ENCODE results near the gene RPL11. TPM values are rescaled to one million over a fixed set of nuclear protein-coding genes. Genes with fewer than 3 reads are reported as not detected.

RPL11 gene
- total RNA-seq, 4 donors from 2014 or later, result 698 to 1,431 (median 989) TPM

DNA sequence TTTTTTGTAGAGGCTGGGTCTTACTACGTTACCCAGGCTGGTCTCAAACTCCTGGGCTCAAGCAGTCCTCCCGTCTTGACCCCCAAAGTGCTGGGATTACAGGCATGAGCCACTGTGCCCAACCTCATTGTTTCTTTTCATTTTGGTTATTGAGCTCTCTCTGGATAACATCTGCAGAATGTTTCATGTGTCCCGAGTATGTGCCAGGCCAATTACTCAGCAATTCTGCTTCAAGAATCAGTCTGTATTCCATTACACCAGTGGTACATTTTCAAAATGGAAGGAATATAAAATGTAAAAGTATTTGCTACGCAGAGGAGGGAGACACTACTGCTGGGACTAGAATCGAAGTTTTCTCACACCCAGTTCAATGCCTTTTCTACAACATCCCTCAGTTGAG lies 50.0 kb downstream of the RPL11 start:
- TF ChIP-seq, protein P1, sequence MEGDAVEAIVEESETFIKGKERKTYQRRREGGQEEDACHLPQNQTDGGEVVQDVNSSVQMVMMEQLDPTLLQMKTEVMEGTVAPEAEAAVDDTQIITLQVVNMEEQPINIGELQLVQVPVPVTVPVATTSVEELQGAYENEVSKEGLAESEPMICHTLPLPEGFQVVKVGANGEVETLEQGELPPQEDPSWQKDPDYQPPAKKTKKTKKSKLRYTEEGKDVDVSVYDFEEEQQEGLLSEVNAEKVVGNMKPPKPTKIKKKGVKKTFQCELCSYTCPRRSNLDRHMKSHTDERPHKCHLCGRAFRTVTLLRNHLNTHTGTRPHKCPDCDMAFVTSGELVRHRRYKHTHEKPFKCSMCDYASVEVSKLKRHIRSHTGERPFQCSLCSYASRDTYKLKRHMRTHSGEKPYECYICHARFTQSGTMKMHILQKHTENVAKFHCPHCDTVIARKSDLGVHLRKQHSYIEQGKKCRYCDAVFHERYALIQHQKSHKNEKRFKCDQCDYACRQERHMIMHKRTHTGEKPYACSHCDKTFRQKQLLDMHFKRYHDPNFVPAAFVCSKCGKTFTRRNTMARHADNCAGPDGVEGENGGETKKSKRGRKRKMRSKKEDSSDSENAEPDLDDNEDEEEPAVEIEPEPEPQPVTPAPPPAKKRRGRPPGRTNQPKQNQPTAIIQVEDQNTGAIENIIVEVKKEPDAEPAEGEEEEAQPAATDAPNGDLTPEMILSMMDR (IDR thresholded peaks at IDR 0.05), result no peak
- no peak for TF ChIP-seq POLR2A (IDR thresholded peaks at IDR 0.05)
- no peak overlapping the region for H3K27ac ChIP-seq
- intact Hi-C loops (cut with DNase I), result no loop called here
- peaks cover 0 to 11% (median 0%) of the 10 kb centered on the region in 3 donors for H3K36me3 ChIP-seq
- H3K9me3 ChIP-seq, result no peaks in the 10 kb centered on the region
- no peak for DNase-seq
- WGBS, 2 donors, result 76 to 80% methylated on average over 5 of the region's 5 CpGs
- H3K4me3 ChIP-seq, result no peak overlapping the region
- H3K27me3 ChIP-seq, result no peaks in the 10 kb centered on the region
- H3K4me1 ChIP-seq, result peaks cover 0 to 34% (median 22%) of the 10 kb centered on the region in 3 donors

DNA sequence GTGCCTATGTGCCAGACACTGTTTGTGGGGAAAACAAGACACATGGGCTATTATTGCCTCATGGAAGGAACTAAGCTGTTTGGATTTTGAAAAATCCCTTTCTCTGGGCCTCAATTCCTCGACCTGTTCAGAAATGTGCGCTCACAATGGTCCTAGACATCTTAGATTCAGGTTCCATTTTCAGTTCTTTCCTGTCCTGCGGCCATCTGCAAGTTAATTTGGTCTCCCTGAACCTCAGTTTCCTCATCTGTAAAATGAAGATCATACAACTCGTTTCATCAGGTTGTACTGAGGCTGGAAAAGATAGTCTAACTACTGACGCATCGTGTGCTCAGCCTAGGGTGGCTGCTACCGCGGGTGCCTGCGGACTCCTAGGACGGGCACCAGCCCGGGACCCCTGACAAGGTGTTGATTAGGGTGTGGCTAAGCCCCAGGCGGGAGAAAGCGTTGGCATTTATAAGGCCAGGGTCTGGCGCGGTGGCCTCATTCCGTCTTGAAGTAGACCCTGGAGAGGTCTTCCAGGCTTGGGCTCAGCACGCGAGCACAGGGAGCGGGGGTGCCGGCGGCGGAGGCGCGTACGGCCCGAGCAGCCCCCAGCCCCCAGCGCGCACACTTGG lies 51.2 kb downstream of the RPL11 start:
- Histone ChIP-seq H3K9me3 (no peaks in the 10 kb centered on the region), H3K27ac (peak overlapping the region; percentile 85 to 97 (median 94)), H3K4me3 (peak overlapping the region; percentile 71 to 100 (median 96)), H3K36me3 (peaks cover 0 to 10% (median 0%) of the 10 kb centered on the region in 3 donors), H3K27me3 (no peaks in the 10 kb centered on the region), H3K4me1 (peaks cover 0 to 46% (median 29%) of the 10 kb centered on the region in 3 donors)
- DNase-seq, result no peak
- TF ChIP-seq, protein P1 (IDR thresholded peaks at IDR 0.05), result no peak
- TF ChIP-seq POLR2A (IDR thresholded peaks at IDR 0.05), result no peak
- intact Hi-C loops (cut with DNase I), result no loop called here
- 17 to 31% methylated on average over 8 to 11 of the region's 28 CpGs for whole genome bisulfite sequencing, 2 donors

DNA sequence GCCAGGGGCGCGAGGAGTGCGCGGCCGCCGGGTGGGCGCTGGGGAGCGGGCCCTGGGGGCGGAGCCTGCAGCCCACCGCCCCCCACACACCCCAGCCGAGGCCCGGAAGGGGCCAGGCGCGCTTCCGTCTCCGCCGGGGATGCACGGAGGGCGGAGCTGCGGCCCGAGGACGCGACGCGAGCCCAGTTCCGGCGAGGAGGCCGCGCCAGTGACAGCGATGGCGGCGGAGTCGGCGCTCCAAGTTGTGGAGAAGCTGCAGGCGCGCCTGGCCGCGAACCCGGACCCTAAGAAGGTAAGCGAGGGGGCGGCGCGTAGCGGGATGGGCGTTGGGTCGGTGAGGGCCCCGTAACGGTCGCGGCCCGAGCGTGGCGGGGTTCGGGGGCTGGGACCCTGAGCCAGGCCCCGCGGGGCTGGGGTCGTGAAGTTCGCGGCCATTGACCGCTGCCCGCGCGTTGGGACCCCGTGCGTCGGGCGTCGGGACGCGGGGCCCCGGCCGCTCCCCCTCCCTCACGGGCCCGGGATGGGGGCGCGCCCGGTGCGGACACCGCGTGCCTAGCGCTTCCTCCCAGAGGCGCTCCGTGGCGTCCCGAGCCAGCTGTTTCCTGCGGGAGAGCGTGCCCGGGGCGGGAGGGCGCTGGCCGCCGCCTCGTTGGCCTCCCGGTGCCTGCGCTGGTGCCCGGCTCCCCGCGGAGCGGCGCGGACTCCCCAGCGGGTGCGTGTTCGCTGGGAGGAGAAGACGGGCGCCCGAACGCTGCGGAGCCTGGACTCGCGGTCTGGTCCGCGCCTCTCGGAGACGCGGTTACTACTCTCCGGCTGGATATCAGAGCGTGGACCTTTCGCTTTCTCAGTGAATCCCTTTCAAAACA lies 51.9 kb downstream of the RPL11 start, which contains the start of gene ELOA:
ELOA (plus strand) TSS at position 185 of the 866 bp plus-strand sequence; CDS start at position 218, 33 bp downstream.
- intact Hi-C loops (cut with DNase I), result no loop called here
- DNase-seq, result no peak
- H3K27ac ChIP-seq, result peak within 1 kb of the TSS; percentile 85 to 97 (median 94)
- no peaks in the 10 kb centered on the region for H3K27me3 ChIP-seq
- TF ChIP-seq, protein P1 (IDR thresholded peaks at IDR 0.05), result peak in 1 of 6 experiments; percentile 2
- TF ChIP-seq POLR2A (IDR thresholded peaks at IDR 0.05), result peak in 2 of 4 donors; percentile 69 to 80
- H3K36me3 ChIP-seq, result peaks cover 0 to 10% (median 0%) of the 10 kb centered on the region in 3 donors
- H3K4me1 ChIP-seq, result peaks cover 0 to 54% (median 29%) of the 10 kb centered on the region in 3 donors
- no peaks in the 10 kb centered on the region for H3K9me3 ChIP-seq
- 0% methylated on average over 1 of the region's 119 CpGs; no CpG with 5 or more reads in 1 of the 2 donors for WGBS, 2 donors
- peak within 1 kb of the TSS; percentile 71 to 100 (median 96) for H3K4me3 ChIP-seq

GRCh38 chr1:23745515-23745914 lies 53.9 kb downstream of the RPL11 start:
- H3K9me3 ChIP-seq, result no peaks in the 10 kb centered on the region
- no peak for DNase-seq
- peaks cover 0 to 58% (median 29%) of the 10 kb centered on the region in 3 donors for H3K4me1 ChIP-seq
- H3K4me3 ChIP-seq, result no peak overlapping the region
- 23 to 43% methylated on average over 1 of the region's 1 CpG for WGBS, 2 donors
- peaks cover 0 to 28% (median 10%) of the 10 kb centered on the region in 3 donors for H3K36me3 ChIP-seq
- peak overlapping the region in 1 of 4 donors; percentile 85 for H3K27ac ChIP-seq
- no peaks in the 10 kb centered on the region for H3K27me3 ChIP-seq
- TF ChIP-seq, protein P1 (IDR thresholded peaks at IDR 0.05), result peak in 4 of 6 experiments; percentile 32 to 63 (median 42)
- no peak for TF ChIP-seq POLR2A (IDR thresholded peaks at IDR 0.05)
- intact Hi-C loops (cut with DNase I), result no loop called here

Other genes with a start within 250 kb of the RPL11 start
- gene ASAP3, start 207.6 kb upstream of the RPL11 start, total RNA-seq, result 10 to 100 TPM; 17.6 to 39.0 (median 30.5) TPM
- 10 to 100 TPM; 10.1 to 16.9 (median 11.8) TPM for gene E2F2, start 160.6 kb upstream of the RPL11 start, total RNA-seq
- 10 to 100 TPM; 12.6 to 62.9 (median 37.5) TPM for gene ID3, start 132.3 kb upstream of the RPL11 start, total RNA-seq
- gene ELOA, start 51.7 kb downstream of the RPL11 start, total RNA-seq, result 10 to 100 TPM; 37.8 to 44.0 (median 41.2) TPM
- 10 to 100 TPM; 57.4 to 86.3 (median 78.0) TPM for gene PITHD1, start 86.6 kb downstream of the RPL11 start, total RNA-seq
- gene LYPLA2, start 99.3 kb downstream of the RPL11 start, total RNA-seq, result 10 to 100 TPM; 51.9 to 75.5 (median 64.4) TPM
- 10 to 100 TPM; 55.1 to 81.0 (median 60.4) TPM for gene GALE, start 108.9 kb downstream of the RPL11 start, total RNA-seq
- gene HMGCL, start 133.6 kb downstream of the RPL11 start, total RNA-seq, result 10 to 100 TPM; 14.3 to 38.9 (median 26.6) TPM
- gene FUCA1, start 176.5 kb downstream of the RPL11 start, total RNA-seq, result 10 to 100 TPM; 10.1 to 32.2 (median 17.5) TPM
- under 1 TPM in 1 of 4 donors, not detected in 3; under 0.01 TPM for gene CNR2, start 221.6 kb downstream of the RPL11 start, total RNA-seq